ENCODE data around the gene HIVEP3.

The HIVEP3 gene

GRCh38 chr1:41860771-41861170 is 58.0 kb downstream of the HIVEP3 start:
- H3K36me3 ChIP-seq (ENCODE audit: control insufficient read depth, insufficient read depth, low read length): no peaks in the 10 kb centered on the region
- H3K4me2 ChIP-seq (ENCODE audit: low read length): no peak overlapping the region
- TF ChIP-seq CTCF (IDR thresholded peaks at IDR 0.05): no peak
- H3K79me2 ChIP-seq: no peaks in the 10 kb centered on the region
- H3K4me1 ChIP-seq: no peaks in the 10 kb centered on the region
- no peak overlapping the region for H3K27ac ChIP-seq
- no peaks in the 10 kb centered on the region for H3K9me3 ChIP-seq (ENCODE audit: control insufficient read depth, low read length)
- H3K4me3 ChIP-seq (ENCODE audit: low read depth, low read length): no peak overlapping the region
- H3K9ac ChIP-seq: no peak overlapping the region
- H3K27me3 ChIP-seq (ENCODE audit: control insufficient read depth, insufficient read depth, low read length): no peaks in the 10 kb centered on the region
- no peak overlapping the region for H2AFZ ChIP-seq

GRCh38 chr1:41860214-41860613 is 58.5 kb downstream of the HIVEP3 start:
- H3K79me2 ChIP-seq: no peaks in the 10 kb centered on the region
- H3K27me3 ChIP-seq (ENCODE audit: control insufficient read depth, insufficient read depth, low read length): no peaks in the 10 kb centered on the region
- no peak overlapping the region for H3K4me2 ChIP-seq (ENCODE audit: low read length)
- no peak overlapping the region for H3K9ac ChIP-seq
- no peak overlapping the region for H3K4me3 ChIP-seq (ENCODE audit: low read depth, low read length)
- no peak overlapping the region for H3K27ac ChIP-seq
- H3K4me1 ChIP-seq: no peaks in the 10 kb centered on the region
- H3K36me3 ChIP-seq (ENCODE audit: control insufficient read depth, insufficient read depth, low read length): no peaks in the 10 kb centered on the region
- no peaks in the 10 kb centered on the region for H3K9me3 ChIP-seq (ENCODE audit: control insufficient read depth, low read length)
- TF ChIP-seq CTCF (IDR thresholded peaks at IDR 0.05): no peak
- H2AFZ ChIP-seq: no peak overlapping the region

- no peak for TF ChIP-seq CTCF (IDR thresholded peaks at IDR 0.05)
- no peak overlapping the region for H3K27ac ChIP-seq
- no peaks in the 10 kb centered on the region for H3K27me3 ChIP-seq (ENCODE audit: control insufficient read depth, insufficient read depth, low read length)
- no peak overlapping the region for H3K4me3 ChIP-seq (ENCODE audit: low read depth, low read length)
- H2AFZ ChIP-seq: no peak overlapping the region
- no peaks in the 10 kb centered on the region for H3K36me3 ChIP-seq (ENCODE audit: control insufficient read depth, insufficient read depth, low read length)
- H3K79me2 ChIP-seq: no peaks in the 10 kb centered on the region
- H3K4me2 ChIP-seq (ENCODE audit: low read length): no peak overlapping the region
- H3K9ac ChIP-seq: no peak overlapping the region
- H3K4me1 ChIP-seq: no peaks in the 10 kb centered on the region
- H3K9me3 ChIP-seq (ENCODE audit: control insufficient read depth, low read length): no peaks in the 10 kb centered on the region
These were observed 59.0 kb downstream of the HIVEP3 start for GRCh38 chr1:41859686-41860085.

- Histone ChIP-seq H2AFZ (no peak overlapping the region), H3K4me3 (ENCODE audit: low read depth, low read length) (no peak overlapping the region), H3K9ac (no peak overlapping the region), H3K9me3 (ENCODE audit: control insufficient read depth, low read length) (no peaks in the 10 kb centered on the region), H3K27me3 (ENCODE audit: control insufficient read depth, insufficient read depth, low read length) (no peaks in the 10 kb centered on the region), H3K4me2 (ENCODE audit: low read length) (no peak overlapping the region), H3K36me3 (ENCODE audit: control insufficient read depth, insufficient read depth, low read length) (no peaks in the 10 kb centered on the region), H3K4me1 (no peaks in the 10 kb centered on the region), H3K27ac (no peak overlapping the region), H3K79me2 (no peaks in the 10 kb centered on the region)
- no peak for TF ChIP-seq CTCF (IDR thresholded peaks at IDR 0.05)
These were observed 61.8 kb downstream of the HIVEP3 start for GRCh38 chr1:41856944-41857285.

GRCh38 chr1:41856151-41856943 is 62.4 kb downstream of the HIVEP3 start:
- no peaks in the 10 kb centered on the region for H3K4me1 ChIP-seq
- no peaks in the 10 kb centered on the region for H3K27me3 ChIP-seq (ENCODE audit: control insufficient read depth, insufficient read depth, low read length)
- H3K36me3 ChIP-seq (ENCODE audit: control insufficient read depth, insufficient read depth, low read length): no peaks in the 10 kb centered on the region
- H3K9me3 ChIP-seq (ENCODE audit: control insufficient read depth, low read length): no peaks in the 10 kb centered on the region
- no peaks in the 10 kb centered on the region for H3K79me2 ChIP-seq
- no peak overlapping the region for H3K4me3 ChIP-seq (ENCODE audit: low read depth, low read length)
- no peak overlapping the region for H3K9ac ChIP-seq
- no peak overlapping the region for H3K27ac ChIP-seq
- TF ChIP-seq CTCF (IDR thresholded peaks at IDR 0.05): no peak
- H3K4me2 ChIP-seq (ENCODE audit: low read length): no peak overlapping the region
- no peak overlapping the region for H2AFZ ChIP-seq

All from parathyroid adenoma (tissue), 2 donors.